Keratinocyte (primary cell): ENCODE results near the gene WFS1. TPM values are rescaled to one million over a fixed set of nuclear protein-coding genes. Genes with fewer than 3 reads are reported as not detected.

Source experiments
- DNase-seq: peaks from one replicate; pipeline ENCODE4 v3.0.0-alpha.2; 2011; ENCODE audit warnings: low read depth, missing footprints, low spot score
- FAIRE-seq: peaks from 2 replicates; lab custom pipeline; 2011; peaks lifted over from hg19 to GRCh38; lab: Jason Lieb, UNC
- H2AFZ ChIP-seq: 2 replicates; pipeline ENCODE4 v1.6.0; 2012; ENCODE audit warnings: low read length, control low read depth, inconsistent platforms; ENCODE audit not compliant: control insufficient read depth
- H3K27ac ChIP-seq: 2 replicates; pipeline ENCODE4 v1.5.1; 2011; ENCODE audit warnings: low read length; ENCODE audit not compliant: control insufficient read depth, insufficient read depth
- H3K27me3 ChIP-seq: 3 replicates; pipeline ENCODE4 v1.6.0; 2011; ENCODE audit warnings: low read length; ENCODE audit not compliant: control insufficient read depth, insufficient read depth; ENCODE audit errors: extremely low read depth
- H3K36me3 ChIP-seq, 2 experiments: 2 replicates in 1 of 2; 3 replicates in 1 of 2; pipeline ENCODE4 v1.5.1; 2011; ENCODE audit warnings: low read length in 2 of 2, mild to moderate bottlenecking in 1 of 2; ENCODE audit not compliant: control insufficient read depth in 2 of 2, insufficient read depth in 2 of 2; ENCODE audit errors: extremely low read depth in 1 of 2
- H3K4me1 ChIP-seq: 3 replicates; pipeline ENCODE4 v1.5.1; 2011; ENCODE audit warnings: low read length; ENCODE audit not compliant: control insufficient read depth, insufficient read depth; ENCODE audit errors: extremely low read depth
- H3K4me2 ChIP-seq: 3 replicates; pipeline ENCODE4 v1.6.0; 2011; ENCODE audit warnings: low read depth, low read length; ENCODE audit not compliant: control insufficient read depth, insufficient read depth; ENCODE audit errors: extremely low read depth
- H3K4me3 ChIP-seq, 3 experiments: fragments of 200-600 bp in 1 of 3; sonication (generic) in 1 of 3; 2 replicates in 2 of 3; 3 replicates in 1 of 3; pipeline ENCODE4 v1.5.1; 2011 to 2016; ENCODE audit warnings: low read length in 3 of 3, mild to moderate bottlenecking in 3 of 3, control low read depth in 2 of 3, inconsistent platforms in 1 of 3, low read depth in 1 of 3, mixed read lengths in 1 of 3, mixed run types in 1 of 3, moderate library complexity in 1 of 3; ENCODE audit not compliant: control insufficient read depth in 2 of 3, insufficient read depth in 2 of 3; ENCODE audit errors: extremely low read depth in 1 of 3
- H3K79me2 ChIP-seq: 2 replicates; pipeline ENCODE4 v1.6.0; 2012; ENCODE audit warnings: low read length; ENCODE audit not compliant: control insufficient read depth, insufficient read depth
- H3K9ac ChIP-seq: 3 replicates; pipeline ENCODE4 v1.6.0; 2011; ENCODE audit warnings: low read length; ENCODE audit not compliant: control insufficient read depth, insufficient read depth; ENCODE audit errors: extremely low read depth
- H3K9me1 ChIP-seq: 3 replicates; pipeline ENCODE4 v1.6.0; 2011; ENCODE audit warnings: low read length; ENCODE audit not compliant: control insufficient read depth, insufficient read depth; ENCODE audit errors: extremely low read depth
- H3K9me3 ChIP-seq: 2 replicates; pipeline ENCODE4 v1.5.1; 2012; ENCODE audit warnings: low read depth, low read length; ENCODE audit not compliant: control insufficient read depth
- H4K20me1 ChIP-seq: 3 replicates; pipeline ENCODE4 v1.6.0; 2011; ENCODE audit warnings: low read length; ENCODE audit not compliant: control insufficient read depth, insufficient read depth; ENCODE audit errors: extremely low read depth
- EZH2 ChIP-seq: IDR thresholded peaks from one replicate; pipeline ENCODE4 v1.6.1; 2012; ENCODE audit warnings: inconsistent platforms, mild to moderate bottlenecking, low read length, moderate library complexity
- dilution Hi-C: fragments of 300-500 bp; cut with MboI; formaldehyde crosslinking; loops from one replicate; pipeline ENCODE4 v1.7.0; 2020; ENCODE audit warnings: low sequenced_read_pairs; ENCODE audit not compliant: extremely low pct_ligation_motif_present
- polyA plus RNA-seq, 5 experiments: library from polyadenylated mRNA; depleted of rRNA in 3 of 5; stranded (reverse) in 3 of 5; stranded (forward) in 1 of 5; unstranded in 1 of 5; fragments of >200 nt; gene quantifications; 1 replicate in 1 of 5; 2 replicates in 3 of 5; 3 replicates in 1 of 5; pipeline versions ENCODE4 v1.2.1 to v1.2.3, GENCODE V29; 2011 to 2012; ENCODE audit warnings: missing spikeins in 2 of 5, low read depth in 1 of 5, low replicate concordance in 1 of 5
- TF ChIP-seq, protein P1 (sequence below), 3 experiments: IDR thresholded peaks in 1 of 3; conservative IDR thresholded peaks in 1 of 3; optimal IDR thresholded peaks in 1 of 3; 2 replicates in 2 of 3; 3 replicates in 1 of 3; pipeline versions ENCODE3 to v1.5.1; 2011; ENCODE audit warnings: low read length in 3 of 3, mild to moderate bottlenecking in 3 of 3, moderate library complexity in 2 of 3, control low read depth in 1 of 3, inconsistent platforms in 1 of 3; ENCODE audit not compliant: insufficient read depth in 2 of 3; ENCODE audit errors: extremely low read depth in 1 of 3

WFS1 gene
- polyA plus RNA-seq, 1 donor (not counting 4 experiments of a cell fraction or from before 2014, with no cell fraction given), result 7.0 TPM

GRCh38 chr4:6224735-6225134 lies 44.9 kb upstream of the WFS1 start:
- Histone ChIP-seq H3K4me1 (no peaks in the 10 kb centered on the region), H3K4me2 (no peak overlapping the region), H3K9me3 (no peaks in the 10 kb centered on the region), H3K36me3 (no peaks in the 10 kb centered on the region), H3K9ac (no peak overlapping the region), H3K79me2 (no peaks in the 10 kb centered on the region), H3K9me1 (no peaks in the 10 kb centered on the region), H3K4me3 (no peak overlapping the region), H2AFZ (no peak overlapping the region), H3K27ac (no peak overlapping the region), H4K20me1 (no peaks in the 10 kb centered on the region), H3K27me3 (peaks cover 20% of the 10 kb centered on the region)
- dilution Hi-C loops, result no loop called here
- FAIRE-seq (no peak), DNase-seq (no peak)
- TF ChIP-seq, protein P1, sequence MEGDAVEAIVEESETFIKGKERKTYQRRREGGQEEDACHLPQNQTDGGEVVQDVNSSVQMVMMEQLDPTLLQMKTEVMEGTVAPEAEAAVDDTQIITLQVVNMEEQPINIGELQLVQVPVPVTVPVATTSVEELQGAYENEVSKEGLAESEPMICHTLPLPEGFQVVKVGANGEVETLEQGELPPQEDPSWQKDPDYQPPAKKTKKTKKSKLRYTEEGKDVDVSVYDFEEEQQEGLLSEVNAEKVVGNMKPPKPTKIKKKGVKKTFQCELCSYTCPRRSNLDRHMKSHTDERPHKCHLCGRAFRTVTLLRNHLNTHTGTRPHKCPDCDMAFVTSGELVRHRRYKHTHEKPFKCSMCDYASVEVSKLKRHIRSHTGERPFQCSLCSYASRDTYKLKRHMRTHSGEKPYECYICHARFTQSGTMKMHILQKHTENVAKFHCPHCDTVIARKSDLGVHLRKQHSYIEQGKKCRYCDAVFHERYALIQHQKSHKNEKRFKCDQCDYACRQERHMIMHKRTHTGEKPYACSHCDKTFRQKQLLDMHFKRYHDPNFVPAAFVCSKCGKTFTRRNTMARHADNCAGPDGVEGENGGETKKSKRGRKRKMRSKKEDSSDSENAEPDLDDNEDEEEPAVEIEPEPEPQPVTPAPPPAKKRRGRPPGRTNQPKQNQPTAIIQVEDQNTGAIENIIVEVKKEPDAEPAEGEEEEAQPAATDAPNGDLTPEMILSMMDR (optimal IDR thresholded peaks at IDR 0.05 in 1 of 3, IDR thresholded peaks at IDR 0.05 in 1 of 3, conservative IDR thresholded peaks at IDR 0.05 in 1 of 3; ENCODE audit: extremely low read depth in 1 of 3, insufficient read depth in 2 of 3, low read length in 3 of 3), result no peak
- TF ChIP-seq EZH2, result no peak

- no peak overlapping the region for H3K27ac ChIP-seq
- H4K20me1 ChIP-seq, result no peaks in the 10 kb centered on the region
- TF ChIP-seq EZH2, result no peak
- TF ChIP-seq, protein P1 (optimal IDR thresholded peaks at IDR 0.05 in 1 of 3, IDR thresholded peaks at IDR 0.05 in 1 of 3, conservative IDR thresholded peaks at IDR 0.05 in 1 of 3; ENCODE audit: extremely low read depth in 1 of 3, insufficient read depth in 2 of 3, low read length in 3 of 3), result no peak
- peaks cover 20% of the 10 kb centered on the region for H3K27me3 ChIP-seq
- no peaks in the 10 kb centered on the region for H3K4me1 ChIP-seq
- dilution Hi-C loops, result no loop called here
- no peak overlapping the region for H3K9ac ChIP-seq
- no peak overlapping the region for H3K4me3 ChIP-seq
- DNase-seq (no peak), FAIRE-seq (no peak)
- H3K4me2 ChIP-seq, result no peak overlapping the region
- no peaks in the 10 kb centered on the region for H3K36me3 ChIP-seq
- no peaks in the 10 kb centered on the region for H3K9me3 ChIP-seq
- H3K79me2 ChIP-seq, result no peaks in the 10 kb centered on the region
- H3K9me1 ChIP-seq, result no peaks in the 10 kb centered on the region
- H2AFZ ChIP-seq, result no peak overlapping the region
These were observed 44.2 kb upstream of the WFS1 start for GRCh38 chr4:6225469-6225868.
